Measurements from ENCODE around the gene EXD3.
"Not testable (repeated sequence)": the region's sequence is repeated elsewhere in the genome, so short reads cannot be mapped to it uniquely, and the experiment has no call there.

Gene EXD3

GRCh38 chr9:137266585-137267453 is 156.1 kb downstream of the EXD3 start:
- no peak for DNase-seq

- no peak for DNase-seq
Measured at GRCh38 chr9:137266162-137266527, 156.8 kb downstream of the EXD3 start.

GRCh38 chr9:137265496-137266161 is 157.3 kb downstream of the EXD3 start:
- no peak for DNase-seq

GRCh38 chr9:137264067-137264466 is 158.9 kb downstream of the EXD3 start:
- DNase-seq = no peak

- DNase-seq = no peak
Measured at GRCh38 chr9:137263506-137263905, 159.5 kb downstream of the EXD3 start.

GRCh38 chr9:137262909-137263285 is 160.1 kb downstream of the EXD3 start:
- DNase-seq = no peak

- not testable (repeated sequence) for DNase-seq
Measured at GRCh38 chr9:137262173-137262908, 160.6 kb downstream of the EXD3 start.

Measured in NCI-H510A (cell line).